ENCODE results near the gene DST. TPM values are rescaled to one million over a fixed set of nuclear protein-coding genes. Genes with fewer than 3 reads are reported as not detected.

DST gene
- total and polyA plus RNA-seq, 2 of the 4 experiments (the other 2 are of a cell fraction): 97.7 to 452 TPM

DNA sequence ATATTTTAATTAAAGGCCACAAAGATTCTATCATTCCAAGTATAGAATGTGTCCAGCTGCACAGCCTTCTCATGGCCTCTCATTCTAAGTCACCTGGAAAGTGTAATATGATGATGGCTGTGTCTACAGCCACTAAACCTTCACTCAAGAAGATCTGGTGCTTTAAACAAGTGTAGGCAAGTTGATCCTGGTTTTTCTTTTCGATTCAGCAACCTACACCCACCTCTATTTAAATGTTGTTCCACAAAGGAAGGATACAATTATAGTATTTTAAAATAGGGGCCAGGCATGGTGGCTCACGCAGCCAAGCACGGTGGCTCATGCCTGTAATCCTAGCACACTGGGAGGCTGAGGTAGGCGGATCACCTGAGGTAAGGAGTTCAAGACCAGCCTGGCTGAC, 25.5 kb upstream of the DST start:
- no CpG with 5 or more reads among the region's 4 CpGs for WGBS, 2 experiments (ENCODE audit: extremely low coverage in 2 of 2, insufficient read length in 1 of 2)
- TF ChIP-seq FOS (IDR thresholded peaks at IDR 0.05; ENCODE audit: low read depth, low read length): no peak
- TF ChIP-seq RAD21 (IDR thresholded peaks at IDR 0.05; ENCODE audit: low read length): no peak
- no peak for TF ChIP-seq NFE2L2 (IDR thresholded peaks at IDR 0.05; ENCODE audit: low read depth, low read length)
- TF ChIP-seq SMC3 (IDR thresholded peaks at IDR 0.05; ENCODE audit: low read depth, low read length): no peak
- TF ChIP-seq, protein P1, sequence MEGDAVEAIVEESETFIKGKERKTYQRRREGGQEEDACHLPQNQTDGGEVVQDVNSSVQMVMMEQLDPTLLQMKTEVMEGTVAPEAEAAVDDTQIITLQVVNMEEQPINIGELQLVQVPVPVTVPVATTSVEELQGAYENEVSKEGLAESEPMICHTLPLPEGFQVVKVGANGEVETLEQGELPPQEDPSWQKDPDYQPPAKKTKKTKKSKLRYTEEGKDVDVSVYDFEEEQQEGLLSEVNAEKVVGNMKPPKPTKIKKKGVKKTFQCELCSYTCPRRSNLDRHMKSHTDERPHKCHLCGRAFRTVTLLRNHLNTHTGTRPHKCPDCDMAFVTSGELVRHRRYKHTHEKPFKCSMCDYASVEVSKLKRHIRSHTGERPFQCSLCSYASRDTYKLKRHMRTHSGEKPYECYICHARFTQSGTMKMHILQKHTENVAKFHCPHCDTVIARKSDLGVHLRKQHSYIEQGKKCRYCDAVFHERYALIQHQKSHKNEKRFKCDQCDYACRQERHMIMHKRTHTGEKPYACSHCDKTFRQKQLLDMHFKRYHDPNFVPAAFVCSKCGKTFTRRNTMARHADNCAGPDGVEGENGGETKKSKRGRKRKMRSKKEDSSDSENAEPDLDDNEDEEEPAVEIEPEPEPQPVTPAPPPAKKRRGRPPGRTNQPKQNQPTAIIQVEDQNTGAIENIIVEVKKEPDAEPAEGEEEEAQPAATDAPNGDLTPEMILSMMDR (conservative IDR thresholded peaks at IDR 0.05; ENCODE audit: low read depth, low read length): no peak
- TF ChIP-seq POLR2A (IDR thresholded peaks at IDR 0.05; ENCODE audit: low read depth, low read length): no peak
- TF ChIP-seq MAFK (IDR thresholded peaks at IDR 0.05; ENCODE audit: low read depth, low read length): no peak
- Histone ChIP-seq H4K8ac (ENCODE audit: low read depth in 2 of 2, low read length in 2 of 2) (no peak overlapping the region), H3K36me3 (ENCODE audit: control insufficient read depth, insufficient read depth, low read length) (peaks cover 2% of the 10 kb centered on the region), H3K4me2 (ENCODE audit: low read depth, low read length) (no peak overlapping the region), H3K79me1 (ENCODE audit: low read depth in 1 of 2, low read length in 2 of 2) (peaks cover 33 to 67% of the 10 kb centered on the region in 2 experiments), H3K9me1 (ENCODE audit: insufficient read depth, low read length) (peaks cover 9% of the 10 kb centered on the region), H2AK5ac (ENCODE audit: low read depth, low read length) (no peak overlapping the region), H3K9ac (ENCODE audit: low read depth, low read length) (no peak overlapping the region), H3K56ac (ENCODE audit: extremely low read depth, insufficient read depth, low read length) (no peak overlapping the region), H2AK9ac (replicated peaks; ENCODE audit: low read depth, low read length, poor library complexity) (no peak overlapping the region), H2BK5ac (ENCODE audit: low read depth, low read length, poor library complexity, severe bottlenecking) (no peak overlapping the region), H3K27me3 (ENCODE audit: control insufficient read depth, insufficient read depth, low read length) (no peaks in the 10 kb centered on the region), H3K9me3 (ENCODE audit: control insufficient read depth, insufficient read depth, low read length) (no peaks in the 10 kb centered on the region), H3K4me3 (ENCODE audit: insufficient read depth, low read depth, low read length) (no peak overlapping the region), H3K27ac (ENCODE audit: insufficient read depth, low read length) (no peak overlapping the region), H4K91ac (ENCODE audit: insufficient read depth, low read depth, low read length) (no peak overlapping the region), H2AFZ (replicated peaks; ENCODE audit: low read length, poor library complexity) (no peak overlapping the region), H2BK120ac (ENCODE audit: low read depth, low read length) (no peak overlapping the region), H3K4me1 (ENCODE audit: control insufficient read depth, insufficient read depth, low read length) (peaks cover 4% of the 10 kb centered on the region), H3K4ac (ENCODE audit: low read depth, low read length) (no peak overlapping the region), H3K14ac (replicated peaks; ENCODE audit: low read depth, low read length) (no peak overlapping the region), H2BK20ac (ENCODE audit: low read depth, low read length) (no peak overlapping the region), H3K18ac (ENCODE audit: low read depth, low read length) (no peak overlapping the region), H2BK15ac (ENCODE audit: low read depth, low read length) (no peak overlapping the region), H4K5ac (ENCODE audit: low read depth, low read length) (no peak overlapping the region), H3K23ac (ENCODE audit: low read depth, low read length) (no peak overlapping the region), H4K20me1 (ENCODE audit: insufficient read depth, low read length) (peaks cover 30% of the 10 kb centered on the region; the same call in 1 of the 2 replicates)
- DNase-seq (no peak), ATAC-seq (ENCODE audit: low read depth) (no peak)
- in situ Hi-C loops (cut with MboI; ENCODE audit: low sequenced_read_pairs): no loop called here
- BruUV-seq (replicated peaks): no TSS peak
- CTCF ChIA-PET: no interaction called here
- intact Hi-C loops (cut with micrococcal nuclease): no loop called here
- POLR2A ChIA-PET (ENCODE audit: unreplicated experiment): no interaction called here
- dilution Hi-C loops (cut with HindIII; ENCODE audit: low sequenced_read_pairs, unreplicated experiment): no loop called here
